Measurements from ENCODE around the gene EPB41L1.
"Not testable (repeated sequence)": the region's sequence is repeated elsewhere in the genome, so short reads cannot be mapped to it uniquely, and the experiment has no call there.

EPB41L1 gene

DNA sequence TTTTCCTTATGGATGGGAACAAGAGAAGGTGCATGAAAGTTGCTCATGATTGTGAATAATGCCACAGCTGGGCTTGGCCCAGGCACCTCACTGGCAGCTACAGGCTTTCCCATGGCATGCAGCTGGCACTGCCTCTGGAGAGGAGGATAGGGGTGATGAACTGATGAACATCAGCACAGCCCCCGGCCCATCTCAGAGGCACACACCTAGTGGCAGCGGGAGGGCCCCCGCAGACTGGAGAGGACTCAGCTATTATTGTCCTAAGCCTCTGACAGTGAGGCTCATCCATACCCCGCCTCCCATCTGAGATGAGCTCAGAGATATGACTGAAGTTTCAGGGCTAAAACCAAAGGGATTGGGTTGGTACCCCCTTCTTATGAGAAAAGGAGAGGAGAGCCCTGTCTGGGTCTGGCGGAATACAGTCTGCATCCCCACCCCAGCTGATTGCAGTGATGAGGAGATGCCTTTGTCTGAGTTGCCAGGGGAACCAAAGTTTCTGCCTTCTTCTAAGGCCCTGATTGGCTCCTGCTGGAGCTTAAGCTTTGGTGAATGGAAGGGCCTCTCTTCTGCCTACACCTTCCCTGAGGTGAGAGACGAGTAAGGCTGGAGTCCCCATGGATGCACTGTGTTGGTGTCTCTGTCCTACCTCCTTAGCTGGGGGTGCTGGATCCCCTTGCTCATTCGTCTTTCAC is 27.6 kb upstream of the EPB41L1 start:
- FAIRE-seq = no peak

DNA sequence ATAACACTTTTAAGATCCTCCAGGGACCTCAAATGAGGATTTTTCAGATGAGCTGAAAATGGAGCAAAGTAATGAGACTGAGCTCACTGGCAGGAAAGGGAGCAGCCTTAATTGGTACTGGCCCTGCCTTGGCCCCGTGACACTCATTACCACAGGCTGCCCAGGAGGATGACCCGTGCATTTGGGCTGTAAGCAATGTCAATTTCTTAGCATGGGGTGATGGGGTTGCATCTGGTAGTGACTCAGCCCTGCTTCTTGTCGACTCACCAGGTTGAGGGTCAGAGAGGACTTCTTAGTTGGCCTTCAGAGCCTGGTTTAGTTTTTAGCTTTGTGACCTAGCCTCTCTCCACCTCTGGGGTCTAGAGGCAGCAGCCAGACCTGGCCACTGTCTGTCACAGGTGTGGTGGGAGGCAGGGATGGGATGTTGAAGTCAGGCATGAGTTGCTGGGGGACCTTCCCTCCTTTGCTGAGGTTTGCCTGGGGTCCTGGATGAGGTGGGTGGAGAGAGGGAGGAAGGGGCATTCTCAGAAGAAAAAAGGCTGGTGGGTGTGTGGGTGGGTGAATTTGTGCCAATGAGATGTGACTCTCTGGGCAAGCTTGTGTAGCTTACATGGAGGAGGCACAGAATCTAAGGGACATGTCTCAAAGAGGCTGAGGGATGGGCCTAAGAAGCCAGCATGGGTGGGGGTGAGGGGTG is 25.9 kb upstream of the EPB41L1 start:
- FAIRE-seq = no peak

DNA sequence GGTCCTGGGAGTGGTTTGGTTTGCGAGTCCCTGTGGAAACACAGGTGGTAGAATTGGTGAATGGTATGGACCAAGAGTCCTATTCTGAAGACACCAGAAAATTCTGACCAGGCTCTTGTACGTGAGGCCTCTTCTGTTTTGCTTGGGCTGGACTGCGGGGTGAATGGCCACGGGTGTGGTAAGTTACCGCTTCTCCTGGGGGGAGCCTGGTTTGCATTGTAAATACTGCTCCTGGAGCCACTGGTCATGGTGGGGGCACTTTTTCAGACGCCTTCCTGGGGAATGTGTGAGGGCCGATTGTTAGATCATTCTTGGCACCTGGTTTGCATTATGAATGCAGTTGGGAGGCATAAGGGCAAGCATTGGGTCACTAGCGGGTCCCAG is 25.4 kb upstream of the EPB41L1 start:
- no peak for FAIRE-seq

DNA sequence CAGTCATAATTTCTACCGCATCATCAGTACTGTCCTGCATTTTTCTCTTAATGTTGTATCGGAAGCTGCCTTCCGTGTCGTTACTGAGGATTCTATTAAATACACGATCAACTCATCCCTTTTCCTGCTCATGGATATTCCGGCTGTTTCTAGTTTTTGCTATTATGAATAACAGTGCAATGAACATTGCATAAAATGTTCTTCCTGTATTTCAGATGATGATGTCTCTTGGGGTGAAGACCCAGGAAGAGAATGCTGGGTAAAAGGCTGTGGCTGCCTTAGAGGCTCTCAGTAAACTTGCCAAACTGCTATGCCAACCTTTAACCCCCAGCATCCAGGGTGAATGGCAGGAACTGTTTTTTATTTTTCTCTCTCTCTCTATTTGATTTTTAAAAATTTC is 24.1 kb upstream of the EPB41L1 start:
- FAIRE-seq = no peak

DNA sequence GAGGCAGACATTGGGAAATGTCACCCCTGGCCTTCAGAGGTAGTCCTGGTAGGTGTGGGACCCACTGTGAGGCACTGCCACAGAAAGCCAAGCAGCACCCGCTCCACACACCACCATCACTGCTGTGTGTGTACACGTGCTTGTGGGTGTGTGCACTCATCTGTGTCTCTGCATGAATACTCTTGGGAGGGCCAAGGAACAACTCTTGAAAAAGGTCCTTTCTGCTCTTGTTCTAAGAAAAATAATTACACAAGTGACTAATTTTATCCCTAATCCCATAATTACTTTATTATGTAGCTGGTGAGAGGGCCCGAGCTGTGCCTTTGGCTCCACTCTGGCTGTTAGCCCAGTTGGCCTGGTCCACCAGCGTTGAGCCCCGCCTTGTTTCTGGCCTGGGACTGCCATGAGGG is 21.7 kb upstream of the EPB41L1 start:
- no peak for FAIRE-seq

DNA sequence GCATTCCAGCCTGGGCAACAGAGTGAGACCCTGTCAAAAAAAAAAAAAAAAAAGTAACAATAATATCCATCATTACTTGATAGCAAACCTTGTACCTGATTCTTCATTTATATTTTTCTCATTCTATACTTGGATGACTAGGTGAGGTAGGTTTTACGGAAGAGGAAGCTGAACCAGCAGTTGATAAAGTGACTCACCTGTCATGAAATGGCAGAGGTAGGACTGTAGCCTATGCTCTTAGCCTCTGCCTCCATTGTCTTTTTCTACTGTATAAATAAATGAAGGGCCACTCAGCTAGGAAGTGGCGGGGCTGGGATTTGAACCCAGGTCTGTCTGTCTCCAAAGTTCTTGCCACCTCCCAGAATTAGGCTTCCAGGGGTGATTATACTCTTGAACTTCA is 20.7 kb upstream of the EPB41L1 start:
- no peak for FAIRE-seq

DNA sequence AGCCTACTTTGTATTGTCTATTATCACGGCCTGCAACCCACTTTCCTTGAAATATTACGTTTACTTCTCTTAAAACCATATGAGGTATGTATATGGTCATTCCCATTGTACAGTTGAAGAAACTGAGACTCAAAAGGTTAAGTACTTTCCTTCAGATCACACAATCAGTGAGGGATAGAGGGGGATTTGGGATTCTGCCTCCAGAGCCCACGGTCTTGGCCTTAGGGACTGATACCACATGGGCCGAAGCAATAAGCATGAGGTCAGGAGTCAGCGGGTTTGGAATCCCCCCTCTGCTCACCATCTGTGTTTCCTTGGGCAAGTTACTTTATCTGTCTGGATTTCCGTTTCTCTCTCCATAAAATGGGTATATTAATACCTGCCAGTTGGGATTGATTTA is 19.4 kb upstream of the EPB41L1 start:
- no peak for FAIRE-seq

DNA sequence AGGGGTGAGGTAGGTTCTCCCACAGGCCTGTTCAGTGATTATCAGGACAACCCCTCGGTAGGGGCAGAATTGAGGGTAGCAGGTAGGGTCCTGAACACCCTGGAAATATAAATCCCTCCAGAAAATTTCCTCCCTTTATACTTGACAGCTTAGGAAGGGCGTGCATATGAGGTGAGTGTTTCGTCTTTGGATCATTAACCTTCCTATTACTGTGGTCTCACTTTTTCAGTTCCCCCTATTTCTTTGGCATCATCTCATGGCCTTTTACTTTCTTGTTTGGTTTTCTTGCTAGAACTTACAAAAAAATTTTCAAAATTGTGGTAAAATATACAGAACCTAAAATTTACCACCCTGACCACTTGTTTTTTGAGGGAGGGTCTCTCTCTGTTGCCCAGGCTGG is 18.7 kb upstream of the EPB41L1 start:
- no peak for FAIRE-seq

DNA sequence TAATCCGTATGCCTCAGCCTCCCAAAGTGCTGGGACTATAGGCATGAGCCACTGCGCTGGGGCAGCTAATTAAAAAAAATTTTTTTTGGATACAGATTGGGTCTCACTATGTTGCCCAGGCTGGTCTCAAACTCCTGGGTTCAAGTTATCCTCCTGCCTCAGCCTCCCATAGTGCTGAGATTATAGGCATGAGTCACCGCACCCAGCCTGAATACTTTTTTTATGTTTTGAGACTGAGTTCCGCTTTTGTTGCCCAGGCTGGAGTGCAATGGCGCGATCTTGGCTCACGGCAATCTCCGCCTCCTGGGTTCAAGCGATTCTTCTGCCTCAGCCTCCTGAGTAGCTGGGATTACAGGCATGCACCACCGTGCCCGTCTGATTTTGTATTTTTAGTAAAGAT is 17.2 kb upstream of the EPB41L1 start:
- not testable (repeated sequence) for FAIRE-seq

DNA sequence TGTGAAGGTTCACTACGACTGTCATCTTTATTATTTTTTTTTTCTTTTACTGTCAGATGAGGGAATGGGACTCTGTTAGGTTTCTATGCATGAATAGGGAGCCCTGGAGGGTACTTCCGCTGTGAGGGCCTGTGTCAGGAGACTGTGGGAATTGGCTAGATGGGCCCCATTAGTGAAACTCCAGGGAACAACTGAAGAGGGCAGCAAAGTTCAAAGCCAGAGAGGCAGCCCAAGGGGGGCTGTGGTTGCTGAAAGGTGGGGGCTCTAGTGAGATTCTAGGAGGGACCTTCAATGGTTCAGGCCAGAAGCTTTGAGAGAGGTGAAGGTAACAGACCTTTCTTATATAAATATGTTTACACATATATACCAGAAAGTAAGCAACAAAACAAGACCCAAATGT is 13.2 kb upstream of the EPB41L1 start:
- no peak for FAIRE-seq

DNA sequence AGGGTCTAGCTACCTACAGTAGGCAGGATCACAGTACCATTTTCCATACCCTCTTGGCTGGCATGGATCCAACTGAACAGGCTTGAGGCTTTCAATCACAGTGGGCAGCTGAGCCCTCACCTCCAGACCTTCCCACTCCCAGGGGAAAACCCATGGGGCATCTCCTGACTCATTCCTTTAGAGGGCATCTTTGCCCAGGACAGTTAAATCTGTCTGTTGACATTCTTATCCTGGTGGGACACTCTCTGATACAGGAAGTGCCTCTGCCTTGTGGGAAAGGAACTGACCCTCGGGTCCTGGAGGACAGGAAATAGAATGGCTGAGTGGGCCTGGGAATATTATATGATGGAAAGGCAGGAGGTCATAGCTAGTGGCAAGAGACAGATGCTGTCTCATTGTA is 10.2 kb upstream of the EPB41L1 start:
- FAIRE-seq = no peak

DNA sequence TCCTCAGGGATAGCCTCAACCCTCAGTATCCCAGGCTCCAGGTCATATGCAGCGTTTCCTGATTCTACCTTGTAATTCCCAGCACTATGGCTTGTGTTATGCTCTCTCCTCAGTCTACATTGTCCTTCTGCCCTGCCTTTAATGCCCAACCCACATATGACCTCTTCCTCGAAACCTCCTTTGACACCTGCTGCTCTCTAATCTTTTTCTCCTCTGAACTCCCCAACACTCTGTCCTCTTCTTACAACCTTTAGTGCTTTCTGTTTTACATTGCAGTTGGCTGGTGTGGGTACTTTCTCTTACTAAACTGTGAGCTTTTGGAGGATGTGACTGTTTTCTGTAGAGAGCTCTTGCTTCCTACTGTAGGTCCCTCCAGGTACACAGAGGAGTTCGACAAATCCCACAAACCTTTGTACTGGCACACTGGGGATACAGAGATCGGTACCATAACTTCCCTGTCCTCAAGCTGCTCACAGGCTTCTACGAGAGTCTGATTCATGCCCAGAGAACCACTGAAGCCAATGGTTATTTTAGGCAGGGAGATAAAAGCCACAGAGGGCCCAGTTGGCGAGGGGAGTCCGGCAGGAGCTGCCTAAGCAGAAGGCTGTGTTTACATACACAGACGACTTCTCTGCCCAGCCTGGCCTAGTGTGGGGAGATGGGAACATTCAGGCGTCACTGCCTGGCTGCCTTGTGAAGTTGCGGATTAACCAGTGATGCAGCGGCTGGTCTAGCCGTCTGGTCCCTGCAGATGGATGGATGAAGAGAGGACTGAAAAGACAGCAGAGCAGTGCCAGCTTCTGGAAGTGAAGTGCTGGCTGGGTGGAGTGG is 8.4 kb upstream of the EPB41L1 start:
- no peak for FAIRE-seq

DNA sequence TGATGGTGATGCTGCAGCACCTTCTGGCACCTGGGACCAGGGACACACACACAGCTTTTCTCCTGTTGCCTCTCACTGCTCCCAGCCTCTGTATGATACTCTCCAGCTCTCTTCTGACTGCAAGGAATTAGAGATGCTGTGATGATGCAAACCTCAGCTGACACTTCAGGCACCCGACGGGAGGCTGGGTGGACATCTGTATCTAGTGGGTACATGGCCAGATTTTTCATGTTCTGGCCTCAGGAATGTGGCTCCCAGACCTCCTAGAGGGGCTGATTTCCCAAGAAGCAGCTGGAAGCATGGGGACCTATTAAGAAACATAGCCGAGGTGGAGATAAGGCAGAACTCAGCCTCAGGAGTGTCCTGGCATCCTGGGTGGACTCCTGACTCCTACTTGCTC is 6.8 kb upstream of the EPB41L1 start:
- FAIRE-seq = no peak

DNA sequence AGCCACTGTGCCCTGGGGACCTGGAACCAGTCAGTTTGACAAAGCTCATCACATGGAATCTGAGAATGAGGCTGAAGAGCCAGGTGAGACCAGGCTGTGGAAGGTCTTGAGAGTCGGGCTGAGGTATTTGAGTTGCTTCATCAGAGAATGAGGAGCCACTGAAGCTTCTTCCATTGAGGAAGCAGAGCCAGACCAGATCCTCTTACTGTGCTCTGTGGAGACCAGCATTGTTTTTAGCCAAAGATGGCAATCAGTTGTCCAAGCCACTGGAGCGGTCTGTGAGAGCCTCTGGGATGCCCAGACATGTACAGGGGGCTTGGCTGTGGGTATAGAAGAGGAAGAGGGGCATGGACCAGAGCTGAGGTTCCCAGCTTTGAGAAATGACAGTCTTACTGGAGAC is 6.1 kb upstream of the EPB41L1 start:
- FAIRE-seq = no peak

DNA sequence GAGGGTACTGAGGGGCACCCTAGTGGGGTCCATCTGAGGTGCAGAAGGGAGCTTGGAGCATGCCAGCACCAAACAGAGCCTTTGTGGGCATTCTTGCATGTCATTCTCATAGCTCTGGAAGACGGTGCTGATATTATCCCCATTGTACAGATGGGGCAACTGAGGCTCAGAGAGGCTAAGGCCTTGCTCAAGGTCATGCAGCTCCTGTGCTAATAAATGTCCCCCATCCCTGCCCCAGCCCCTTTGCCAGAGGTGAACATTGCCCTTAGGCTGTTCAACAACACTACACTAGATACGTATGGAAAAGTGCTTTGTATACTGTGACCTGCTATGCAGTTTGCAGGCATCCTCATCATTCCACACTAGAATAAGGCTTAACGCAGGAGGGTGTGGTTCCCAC is 5.5 kb upstream of the EPB41L1 start:
- FAIRE-seq = no peak

DNA sequence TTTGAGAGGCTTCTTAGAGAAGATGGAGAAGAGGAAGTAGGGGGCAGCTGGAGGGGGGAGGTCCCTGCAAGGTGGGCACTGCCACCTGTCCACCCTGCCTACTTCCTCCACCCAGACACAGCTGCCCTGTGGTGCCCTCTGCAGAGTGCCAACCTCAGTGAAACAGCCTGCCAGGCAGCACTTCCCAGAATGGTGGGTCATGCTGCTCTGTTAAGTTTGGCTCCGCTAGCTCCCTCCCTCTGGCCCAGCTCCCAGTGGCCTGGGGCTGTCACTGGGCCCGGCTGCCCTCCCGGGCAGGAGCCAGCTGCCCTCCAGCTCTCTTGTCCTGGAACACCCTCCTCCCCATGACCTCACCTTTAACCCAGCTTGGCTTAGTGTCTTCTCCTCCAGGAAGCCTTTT is 5.1 kb upstream of the EPB41L1 start:
- FAIRE-seq = no peak

DNA sequence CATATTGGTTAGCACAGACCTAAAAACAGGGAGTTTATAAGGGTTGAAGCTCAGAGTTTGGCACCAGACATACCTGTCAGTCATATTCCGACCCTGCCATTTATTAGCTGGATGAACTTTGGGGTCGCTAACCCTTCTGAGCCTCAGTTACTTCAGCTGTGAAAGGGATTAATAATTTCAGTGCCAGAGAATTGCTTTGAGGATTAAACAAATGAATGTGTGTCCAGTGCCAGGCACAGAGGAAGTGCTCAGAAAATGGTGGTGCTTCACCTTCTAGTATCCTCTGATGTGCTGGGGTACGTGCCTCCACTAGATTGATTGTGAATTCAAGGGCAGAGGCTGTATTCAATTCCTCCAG is 4.1 kb upstream of the EPB41L1 start:
- no peak for FAIRE-seq

DNA sequence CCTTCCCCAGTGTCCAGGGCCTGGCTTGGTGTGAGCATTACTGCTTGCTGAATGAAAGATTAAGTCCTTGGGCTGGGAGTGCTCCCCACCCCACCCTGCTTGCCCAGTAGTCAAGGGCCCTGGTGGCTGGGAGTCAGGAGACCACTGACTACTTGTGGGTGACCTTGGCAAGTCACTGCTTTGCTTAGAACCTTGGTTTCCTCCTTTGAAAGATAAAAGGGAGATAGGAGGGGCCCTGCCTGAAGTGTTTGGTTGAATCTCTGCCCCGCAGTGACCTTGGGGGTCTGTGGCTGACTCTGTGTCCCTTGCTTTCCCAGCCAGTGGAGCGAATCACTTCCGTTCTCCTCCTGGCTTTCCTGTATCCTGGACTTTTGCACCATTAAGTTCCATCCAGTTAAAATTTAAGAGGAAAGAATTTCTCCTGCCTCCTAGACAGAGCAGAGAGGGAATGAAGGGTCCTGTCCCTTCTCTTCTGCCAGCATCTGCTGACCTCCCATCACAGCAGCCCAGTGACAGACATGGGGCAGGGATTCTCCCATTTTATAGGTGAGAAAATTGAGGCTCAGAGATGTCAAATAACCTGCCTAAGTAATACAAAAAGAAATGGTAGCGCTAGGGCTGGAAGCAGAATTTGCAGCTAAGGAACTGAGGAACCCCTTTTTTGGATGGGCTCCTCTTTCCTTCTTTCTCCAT is 3.5 kb upstream of the EPB41L1 start:
- FAIRE-seq = no peak

DNA sequence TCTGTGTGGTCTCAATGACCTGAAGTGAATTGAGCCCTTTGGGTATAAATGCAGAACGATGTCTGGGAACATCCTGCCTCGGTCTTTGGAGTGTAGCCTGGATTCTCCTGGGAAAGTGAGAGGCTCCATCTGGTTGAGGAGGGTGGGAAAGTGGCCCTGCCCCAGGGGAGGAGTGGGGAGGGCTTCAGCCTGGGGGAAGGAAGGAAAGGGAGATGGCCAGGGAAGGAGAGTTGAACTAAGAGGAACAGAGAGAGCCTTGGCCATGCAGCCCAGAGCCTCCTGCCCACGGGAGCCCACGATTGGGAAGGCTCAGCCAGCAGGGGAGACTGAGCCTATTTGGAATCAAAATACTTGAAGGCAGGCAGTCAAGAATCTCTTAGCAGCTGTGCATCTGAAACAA is 2.3 kb upstream of the EPB41L1 start:
- no peak for FAIRE-seq

DNA sequence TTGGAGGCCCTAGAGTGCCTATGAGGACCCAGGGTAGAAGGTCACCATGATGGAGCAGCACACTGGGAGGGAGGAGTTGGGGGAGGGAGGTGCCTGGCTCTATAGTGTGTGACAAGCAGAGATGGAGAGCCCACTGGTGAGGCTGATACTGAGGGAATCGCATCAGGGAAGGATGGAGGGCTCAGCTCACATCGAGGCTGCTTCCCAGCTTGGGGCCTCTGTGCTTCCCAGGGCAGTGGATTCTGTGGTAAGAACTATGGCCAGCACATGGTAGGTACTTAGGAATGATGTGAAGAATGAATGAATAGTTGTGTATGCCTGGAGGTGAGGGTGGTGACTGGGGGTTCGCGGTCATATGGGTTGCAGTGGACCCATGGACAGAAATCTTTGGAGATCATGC is 1.3 kb upstream of the EPB41L1 start:
- no peak for FAIRE-seq

DNA sequence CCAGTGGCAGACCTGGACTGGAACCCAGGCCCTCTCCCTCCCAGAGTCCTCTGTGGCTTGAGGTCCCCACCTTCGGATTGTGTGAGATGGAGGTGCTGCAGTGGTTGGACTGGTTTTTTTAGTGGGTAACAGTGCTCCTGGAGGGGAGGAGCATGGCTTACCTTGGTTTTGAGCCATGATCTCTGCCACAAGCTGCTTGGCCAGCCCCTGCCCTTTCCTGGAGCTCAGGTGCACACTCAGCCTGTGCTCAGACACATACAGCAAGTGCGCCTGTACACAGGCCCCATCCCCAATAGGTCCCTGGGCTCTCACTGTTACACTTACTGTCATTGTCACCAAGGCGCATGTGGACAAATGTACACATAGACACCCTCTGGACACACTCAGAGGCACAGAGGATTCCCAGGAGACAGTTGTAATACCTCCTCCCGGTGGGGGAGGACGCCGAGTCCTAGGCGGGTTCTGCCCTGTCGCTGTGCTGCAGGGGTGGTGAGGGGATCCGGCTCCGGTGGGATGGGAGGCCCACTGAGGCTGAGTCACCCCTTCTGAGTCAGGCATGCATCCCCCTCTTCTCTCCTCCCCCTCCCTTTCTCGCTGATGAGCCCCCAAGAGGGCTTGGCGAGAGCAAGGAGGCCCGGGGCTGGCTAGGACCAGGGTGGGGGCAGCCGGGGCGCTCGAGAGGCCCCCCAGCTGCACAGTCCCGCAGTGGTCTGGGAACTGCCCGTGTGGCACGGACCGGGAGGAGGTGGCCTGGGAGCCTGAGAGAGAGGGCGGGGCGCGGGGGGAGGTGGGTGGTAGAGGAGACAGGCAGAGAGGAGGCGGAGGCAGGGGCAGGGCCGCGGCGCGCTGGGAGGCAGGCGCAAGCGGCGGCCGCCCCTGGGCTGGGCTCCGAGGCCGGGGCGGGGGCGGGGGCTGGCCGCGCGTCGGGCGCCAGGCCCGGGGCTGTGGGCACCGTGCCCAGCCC is 522 bp upstream of the EPB41L1 start:
- no peak for FAIRE-seq

DNA sequence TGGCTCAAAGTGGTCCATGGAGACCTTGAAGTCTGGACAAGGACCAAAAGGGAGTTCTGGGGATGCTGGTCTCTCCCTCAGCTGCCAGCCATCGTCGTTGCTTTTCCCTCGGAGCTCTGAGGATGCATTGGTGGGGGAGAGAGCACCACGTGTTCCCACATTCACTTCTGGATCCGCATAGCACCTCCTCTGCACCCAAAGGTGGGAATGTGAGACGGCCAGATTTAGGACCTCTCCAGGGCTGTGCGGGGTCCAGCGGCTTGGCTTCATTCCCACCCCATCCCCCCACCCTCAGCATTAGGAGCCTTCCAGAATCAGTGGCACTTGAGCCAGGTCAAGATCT is 1.1 kb downstream of the EPB41L1 start:
- FAIRE-seq = no peak
